ENCODE measurements around the gene UBASH3A.

UBASH3A gene

GRCh38 chr21:42479582-42479981 is 75.9 kb downstream of the UBASH3A start:
- Histone ChIP-seq H3K79me2 (ENCODE audit: insufficient read depth, low read length) (no peaks in the 10 kb centered on the region), H2AFZ (ENCODE audit: low read length) (no peak overlapping the region), H3K4me2 (ENCODE audit: low read length) (no peak overlapping the region), H4K20me1 (ENCODE audit: insufficient read depth, low read length) (no peaks in the 10 kb centered on the region), H3K9ac (ENCODE audit: low read length) (no peak overlapping the region), H3F3A (ENCODE audit: insufficient read depth, low read length) (no peaks in the 10 kb centered on the region), H3K27ac (ENCODE audit: low read depth, low read length, poor library complexity, severe bottlenecking) (no peak overlapping the region), H3K36me3 (ENCODE audit: insufficient read depth, low read length) (no peaks in the 10 kb centered on the region; the same call in 1 of the 2 replicates), H3K9me3 (ENCODE audit: low read length) (no peaks in the 10 kb centered on the region), H3K4me3 (ENCODE audit: low read depth, low read length, poor library complexity, severe bottlenecking) (no peak overlapping the region), H3K9me2 (ENCODE audit: low read depth, low read length) (no peaks in the 10 kb centered on the region), H3K4me1 (ENCODE audit: insufficient read depth, low read length, severe bottlenecking) (no peaks in the 10 kb centered on the region), H3K27me3 (ENCODE audit: insufficient read depth, low read length) (peaks cover 13% of the 10 kb centered on the region)
- TF ChIP-seq EZH2 (IDR thresholded peaks at IDR 0.05; ENCODE audit: borderline replicate concordance, low read length) (no peak), CTCF (IDR thresholded peaks at IDR 0.05; ENCODE audit: low read length) (no peak)

- Histone ChIP-seq H3K9me3 (ENCODE audit: low read length) (no peaks in the 10 kb centered on the region), H3K79me2 (ENCODE audit: insufficient read depth, low read length) (no peaks in the 10 kb centered on the region), H3K4me2 (ENCODE audit: low read length) (no peak overlapping the region), H3K4me3 (ENCODE audit: low read depth, low read length, poor library complexity, severe bottlenecking) (no peak overlapping the region), H2AFZ (ENCODE audit: low read length) (no peak overlapping the region), H3K9ac (ENCODE audit: low read length) (no peak overlapping the region), H3K27me3 (ENCODE audit: insufficient read depth, low read length) (peaks cover 13% of the 10 kb centered on the region), H4K20me1 (ENCODE audit: insufficient read depth, low read length) (no peaks in the 10 kb centered on the region), H3F3A (ENCODE audit: insufficient read depth, low read length) (no peaks in the 10 kb centered on the region), H3K4me1 (ENCODE audit: insufficient read depth, low read length, severe bottlenecking) (no peaks in the 10 kb centered on the region), H3K27ac (ENCODE audit: low read depth, low read length, poor library complexity, severe bottlenecking) (no peak overlapping the region), H3K9me2 (ENCODE audit: low read depth, low read length) (no peaks in the 10 kb centered on the region), H3K36me3 (ENCODE audit: insufficient read depth, low read length) (no peaks in the 10 kb centered on the region; the same call in 1 of the 2 replicates)
- TF ChIP-seq EZH2 (IDR thresholded peaks at IDR 0.05; ENCODE audit: borderline replicate concordance, low read length) (no peak), CTCF (IDR thresholded peaks at IDR 0.05; ENCODE audit: low read length) (no peak)
Measured at GRCh38 chr21:42480736-42481135, 77.0 kb downstream of the UBASH3A start.

- Histone ChIP-seq H2AFZ (ENCODE audit: low read length) (no peak overlapping the region), H3K9me3 (ENCODE audit: low read length) (no peaks in the 10 kb centered on the region), H3F3A (ENCODE audit: insufficient read depth, low read length) (no peaks in the 10 kb centered on the region), H3K79me2 (ENCODE audit: insufficient read depth, low read length) (no peaks in the 10 kb centered on the region), H3K4me1 (ENCODE audit: insufficient read depth, low read length, severe bottlenecking) (no peaks in the 10 kb centered on the region), H3K9me2 (ENCODE audit: low read depth, low read length) (no peaks in the 10 kb centered on the region), H3K4me3 (ENCODE audit: low read depth, low read length, poor library complexity, severe bottlenecking) (no peak overlapping the region), H3K27me3 (ENCODE audit: insufficient read depth, low read length) (peaks cover 13% of the 10 kb centered on the region), H3K4me2 (ENCODE audit: low read length) (no peak overlapping the region), H3K27ac (ENCODE audit: low read depth, low read length, poor library complexity, severe bottlenecking) (no peak overlapping the region), H4K20me1 (ENCODE audit: insufficient read depth, low read length) (no peaks in the 10 kb centered on the region), H3K36me3 (ENCODE audit: insufficient read depth, low read length) (no peaks in the 10 kb centered on the region; the same call in 1 of the 2 replicates), H3K9ac (ENCODE audit: low read length) (no peak overlapping the region)
- TF ChIP-seq EZH2 (IDR thresholded peaks at IDR 0.05; ENCODE audit: borderline replicate concordance, low read length) (no peak), CTCF (IDR thresholded peaks at IDR 0.05; ENCODE audit: low read length) (no peak)
Measured at GRCh38 chr21:42481169-42481568, 77.5 kb downstream of the UBASH3A start.
